GM23248 (cell line): Measurements from ENCODE around the gene SUFU. TPM values are rescaled to one million over a fixed set of nuclear protein-coding genes. Genes with fewer than 3 reads are reported as not detected.
A peak's percentile ranks its signal among the peaks of the same experiment; 100 is the strongest.

ENCODE experiments used
- DNase-seq: peaks from one replicate; pipeline ENCODE4 v3.0.0-alpha.2; 2015
- H2AFZ ChIP-seq: fragments of 200-600 bp; sonication (generic); 2 replicates; pipeline ENCODE4 v1.6.1; 2016; ENCODE audit warnings: antibody characterized with exemption
- H3F3A ChIP-seq: fragments of 200-600 bp; sonication (generic); 2 replicates; pipeline ENCODE4 v1.6.1; 2016; ENCODE audit warnings: mild to moderate bottlenecking, antibody characterized with exemption, mixed run types; ENCODE audit not compliant: insufficient read depth
- H3K27ac ChIP-seq: fragments of 200-600 bp; sonication (generic); 2 replicates; pipeline ENCODE4 v1.5.1; 2016; ENCODE audit warnings: mild to moderate bottlenecking
- H3K27me3 ChIP-seq: fragments of 200-600 bp; sonication (generic); replicated peaks from 2 replicates; pipeline ENCODE4 v1.6.1; 2016; ENCODE audit warnings: mild to moderate bottlenecking; ENCODE audit not compliant: insufficient read depth
- H3K36me3 ChIP-seq: fragments of 200-600 bp; sonication (generic); 2 replicates; pipeline ENCODE4 v1.6.1; 2016; ENCODE audit warnings: low read depth, mild to moderate bottlenecking
- H3K4me1 ChIP-seq: fragments of 200-600 bp; sonication (generic); 2 replicates; pipeline ENCODE4 v1.6.1; 2016; ENCODE audit warnings: mild to moderate bottlenecking; ENCODE audit not compliant: insufficient read depth
- H3K4me2 ChIP-seq: fragments of 200-600 bp; sonication (generic); one replicate; pipeline ENCODE4 v1.6.1; 2016; ENCODE audit warnings: mild to moderate bottlenecking; ENCODE audit not compliant: unreplicated experiment
- H3K4me3 ChIP-seq: fragments of 200-600 bp; sonication (generic); 2 replicates; pipeline ENCODE4 v1.5.1; 2016; ENCODE audit warnings: mild to moderate bottlenecking
- H3K79me2 ChIP-seq: fragments of 200-600 bp; sonication (generic); 2 replicates; pipeline ENCODE4 v1.6.1; 2016; ENCODE audit warnings: mild to moderate bottlenecking; ENCODE audit not compliant: insufficient read depth
- H3K9ac ChIP-seq: fragments of 200-600 bp; sonication (generic); 2 replicates; pipeline ENCODE4 v1.6.1; 2016; ENCODE audit warnings: mild to moderate bottlenecking
- H3K9me2 ChIP-seq: fragments of 200-600 bp; sonication (generic); 2 replicates; pipeline ENCODE4 v1.6.1; 2016; ENCODE audit warnings: mixed run types, mild to moderate bottlenecking, moderate library complexity; ENCODE audit not compliant: insufficient read depth
- H3K9me3 ChIP-seq: fragments of 200-600 bp; sonication (generic); one replicate; pipeline ENCODE4 v1.6.1; 2017; ENCODE audit warnings: low read depth
- H4K20me1 ChIP-seq: fragments of 200-600 bp; sonication (generic); 2 replicates; pipeline ENCODE4 v1.6.0; 2016; ENCODE audit not compliant: insufficient read depth
- EZH2 ChIP-seq: fragments of 200-600 bp; sonication (generic); IDR thresholded peaks from 2 replicates; pipeline ENCODE4 v1.6.1; 2018; ENCODE audit warnings: antibody characterized with exemption, mild to moderate bottlenecking; ENCODE audit not compliant: insufficient read depth, poor library complexity, severe bottlenecking
- EZH2phosphoT487 ChIP-seq: fragments of 200-600 bp; sonication (generic); IDR thresholded peaks from 2 replicates; pipeline ENCODE4 v1.6.1; 2018; ENCODE audit warnings: antibody characterized with exemption, moderate library complexity, mild to moderate bottlenecking, low read depth; ENCODE audit not compliant: insufficient read depth
- WGBS, 2 experiments: methylation state at CpG; one replicate each; pipeline ENCODE4 v1.1.6; 2015 to 2017; ENCODE audit warnings: low lambda C conversion rate in 2 of 2, low coverage in 1 of 2; ENCODE audit errors: missing lambda C conversion rate in 2 of 2; 5-methylcytosine and 5-hydroxymethylcytosine counted together
- in situ Hi-C: fragments of 300-500 bp; cut with MboI; formaldehyde crosslinking; loops from 2 replicates; pipeline ENCODE4 v1.15.0; 2020
- polyA plus RNA-seq: library from polyadenylated mRNA; unstranded; fragments of >200 nt; fragmentation: Nextera tagmentation; extraction: Ambion mirVana; gene quantifications from 2 replicates; pipeline ENCODE4 v1.2.1, GENCODE V29; 2016
- total RNA-seq: library from RNA; depleted of rRNA; stranded (reverse); fragments of >200 nt; shearing (Covaris generic); gene quantifications from 2 replicates; pipeline ENCODE4 v1.2.3, GENCODE V29; 2014

The SUFU gene
- total and polyA plus RNA-seq, 2 experiments from 2014 or later, result 3.1 to 5.0 TPM

DNA sequence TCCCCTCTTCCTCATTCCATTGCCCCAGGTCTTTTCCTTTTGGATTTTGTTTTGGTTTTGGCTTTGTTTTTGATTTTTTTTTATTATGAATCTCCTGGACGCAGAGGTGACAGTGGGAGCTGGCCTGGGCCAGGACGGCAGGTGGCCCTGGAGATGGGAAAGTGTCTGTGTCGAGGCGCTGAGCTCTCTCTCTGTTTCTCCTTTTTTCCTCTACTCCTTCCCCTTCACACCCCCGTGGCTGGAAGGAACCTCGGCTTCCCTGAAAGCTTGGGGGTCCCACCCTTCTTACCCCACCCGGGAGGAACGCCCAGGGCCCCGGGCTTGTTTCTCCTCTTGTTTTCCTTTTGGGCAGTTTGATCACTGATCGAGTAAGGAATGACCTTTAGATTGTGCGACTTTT, 153.7 kb downstream of the SUFU start:
- in situ Hi-C loops, result no loop called here
- Histone ChIP-seq H3K4me2 (no peak overlapping the region), H2AFZ (no peak overlapping the region), H4K20me1 (peaks cover 17% of the 10 kb centered on the region; the same call in 1 of the 2 replicates), H3K27me3 (no peaks in the 10 kb centered on the region), H3K4me3 (no peak overlapping the region), H3K36me3 (peaks cover 24% of the 10 kb centered on the region), H3K27ac (no peak overlapping the region), H3K4me1 (peaks cover 10% of the 10 kb centered on the region; the same call in 1 of the 2 replicates), H3K79me2 (peaks cover 48% of the 10 kb centered on the region), H3F3A (0 out of 2 replicates have a peak, but pooled peaks cover 5% of the 10 kb centered on the region), H3K9ac (no peak overlapping the region), H3K9me3 (no peaks in the 10 kb centered on the region), H3K9me2 (no peaks in the 10 kb centered on the region)
- TF ChIP-seq EZH2 (no peak), EZH2phosphoT487 (no peak)
- no peak for DNase-seq
- 73 to 75% methylated on average over 9 to 11 of the region's 11 CpGs for WGBS, 2 experiments

DNA sequence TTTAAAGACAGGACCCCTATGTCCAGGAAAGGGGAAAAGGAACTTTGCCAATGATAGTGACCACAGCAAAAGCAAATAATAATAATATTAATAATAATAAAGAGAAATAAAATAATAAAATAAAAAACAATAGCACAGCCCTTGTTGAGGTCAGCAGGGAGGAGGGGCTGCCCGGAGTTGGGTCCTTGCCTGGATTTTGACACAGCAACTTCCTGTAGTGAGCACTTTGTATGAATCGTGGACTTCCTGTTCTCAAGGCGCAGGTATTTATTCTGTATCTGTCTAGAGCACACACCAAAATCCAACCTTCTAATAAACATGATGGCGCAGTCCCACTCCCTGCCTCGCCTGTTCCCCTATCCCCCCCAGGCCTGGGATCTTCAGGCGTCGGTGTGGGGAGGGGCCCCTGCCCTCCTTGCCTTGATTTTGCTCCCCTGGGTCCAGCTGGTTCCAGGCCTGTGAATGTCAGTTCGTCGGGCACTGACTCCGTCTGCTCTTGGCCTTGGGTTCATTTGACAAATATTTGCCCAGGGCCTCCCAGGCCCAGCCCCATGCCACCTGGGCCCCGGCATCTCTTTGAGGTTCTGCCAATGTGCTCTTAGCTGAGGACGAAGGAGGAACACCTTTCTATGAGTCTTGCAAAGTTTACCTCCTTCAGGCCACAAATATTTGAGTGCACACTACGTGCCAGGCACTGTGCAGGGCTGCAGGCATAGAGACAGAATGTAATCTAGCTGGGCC, 154.4 kb downstream of the SUFU start:
- H3K27ac ChIP-seq, result no peak overlapping the region
- no peak for DNase-seq
- peaks cover 21% of the 10 kb centered on the region for H3K36me3 ChIP-seq
- H4K20me1 ChIP-seq, result 0 out of 2 replicates have a peak, but pooled peaks cover 10% of the 10 kb centered on the region
- no peaks in the 10 kb centered on the region for H3K9me2 ChIP-seq
- H3K9ac ChIP-seq, result no peak overlapping the region
- TF ChIP-seq EZH2 (no peak), EZH2phosphoT487 (no peak)
- in situ Hi-C loops, result no loop called here
- no peak overlapping the region for H3K4me2 ChIP-seq
- peaks cover 10% of the 10 kb centered on the region; the same call in 1 of the 2 replicates for H3K4me1 ChIP-seq
- H3K4me3 ChIP-seq, result no peak overlapping the region
- H3F3A ChIP-seq, result 0 out of 2 replicates have a peak, but pooled peaks cover under 1% of the 10 kb centered on the region
- H3K79me2 ChIP-seq, result peaks cover 41% of the 10 kb centered on the region
- H3K9me3 ChIP-seq, result no peaks in the 10 kb centered on the region
- no peak overlapping the region for H2AFZ ChIP-seq
- H3K27me3 ChIP-seq, result no peaks in the 10 kb centered on the region
- WGBS, 2 experiments, result 73 to 78% methylated on average over 13 of the region's 13 CpGs

DNA sequence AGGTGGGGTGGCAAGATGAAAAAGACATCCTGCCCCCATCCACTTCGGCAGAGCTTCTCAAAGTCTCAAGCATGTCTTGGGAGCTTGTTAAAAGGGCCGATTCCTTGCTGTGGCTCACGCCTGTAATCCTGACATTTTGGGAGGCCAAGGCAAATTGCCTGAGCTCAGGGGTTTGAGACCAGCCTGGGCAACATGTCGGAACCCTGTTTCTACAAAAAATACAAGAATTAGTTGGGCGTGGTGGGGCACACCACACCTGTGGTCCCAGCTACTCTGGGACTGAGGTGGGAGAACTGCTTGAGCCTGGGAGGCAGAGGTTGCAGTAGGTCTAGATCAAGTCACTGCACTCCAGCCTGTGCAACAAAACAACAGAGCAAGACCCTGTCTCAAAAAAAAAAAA, 155.0 kb downstream of the SUFU start:
- no peak overlapping the region for H3K9ac ChIP-seq
- no peak for TF ChIP-seq EZH2phosphoT487
- TF ChIP-seq EZH2, result no peak
- no peak overlapping the region for H3K27ac ChIP-seq
- H3F3A ChIP-seq, result no peaks in the 10 kb centered on the region
- in situ Hi-C loops, result no loop called here
- no peak overlapping the region for H3K4me3 ChIP-seq
- H3K4me1 ChIP-seq, result peaks cover 10% of the 10 kb centered on the region; the same call in 1 of the 2 replicates
- 79 to 88% methylated on average over 5 of the region's 5 CpGs for WGBS, 2 experiments
- no peak for DNase-seq
- no peaks in the 10 kb centered on the region for H3K27me3 ChIP-seq
- no peak overlapping the region for H3K4me2 ChIP-seq
- H3K9me2 ChIP-seq, result no peaks in the 10 kb centered on the region
- H4K20me1 ChIP-seq, result 0 out of 2 replicates have a peak, but pooled peaks cover 10% of the 10 kb centered on the region
- peaks cover 34% of the 10 kb centered on the region for H3K79me2 ChIP-seq
- no peak overlapping the region for H2AFZ ChIP-seq
- peaks cover 15% of the 10 kb centered on the region for H3K36me3 ChIP-seq
- no peaks in the 10 kb centered on the region for H3K9me3 ChIP-seq

DNA sequence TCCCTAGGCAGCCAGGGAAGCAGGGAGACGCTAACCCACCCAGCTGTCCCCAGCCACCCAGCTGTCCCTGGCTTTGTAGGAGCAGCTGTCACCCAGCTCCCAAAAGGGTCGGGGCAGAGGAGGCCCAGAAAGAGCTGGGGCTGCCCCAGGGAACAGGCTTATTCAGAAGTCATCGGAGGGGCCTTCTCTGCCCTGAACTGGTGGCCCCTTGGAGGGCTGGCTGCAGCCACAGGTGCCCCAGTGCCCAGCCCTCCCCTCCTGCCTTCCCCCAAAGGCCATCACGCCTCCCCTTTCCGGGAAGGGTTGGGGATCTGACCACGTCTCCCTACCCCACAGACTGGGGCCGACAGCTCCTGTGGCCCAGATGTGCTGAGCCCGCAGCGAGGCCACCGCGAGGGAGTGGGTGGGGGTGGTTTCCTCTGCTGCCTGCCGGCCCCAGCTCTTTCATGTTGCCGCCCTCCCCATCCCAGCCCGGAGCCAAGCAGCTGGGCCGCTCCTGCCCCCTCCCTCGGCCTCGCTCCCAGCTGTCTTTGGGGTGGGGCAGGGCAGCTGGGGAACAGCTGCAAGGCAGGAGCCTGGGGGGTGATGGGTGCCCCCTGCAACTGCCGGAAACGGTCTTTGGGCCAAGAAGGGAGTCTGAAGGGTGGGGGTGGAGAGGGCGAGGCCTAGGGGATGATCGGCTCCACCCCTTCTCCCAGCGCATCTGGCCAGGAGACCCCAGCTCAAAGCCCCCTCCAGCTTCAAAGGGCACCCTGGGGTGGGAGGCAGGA, 157.3 kb downstream of the SUFU start:
- Histone ChIP-seq H3K79me2 (peaks cover 12% of the 10 kb centered on the region), H3K36me3 (peaks cover 4% of the 10 kb centered on the region; the same call in 1 of the 2 replicates), H3K27ac (no peak overlapping the region), H3K4me2 (no peak overlapping the region), H4K20me1 (no peaks in the 10 kb centered on the region), H3K4me1 (peaks cover 10% of the 10 kb centered on the region; the same call in 1 of the 2 replicates), H3K4me3 (no peak overlapping the region), H3K27me3 (no peaks in the 10 kb centered on the region), H3K9me3 (no peaks in the 10 kb centered on the region), H3F3A (no peaks in the 10 kb centered on the region), H3K9me2 (no peaks in the 10 kb centered on the region), H2AFZ (no peak overlapping the region), H3K9ac (no peak overlapping the region)
- in situ Hi-C loops, result no loop called here
- WGBS, 2 experiments, result 8 to 13% methylated on average over 16 to 21 of the region's 22 CpGs
- TF ChIP-seq EZH2 (no peak), EZH2phosphoT487 (no peak)
- peak; percentile 68 for DNase-seq
